Upper lobe of left lung (tissue), 4 donors: ENCODE data around the gene ATP11A.

Experiments
- CTCF ChIP-seq, 6 experiments: fragments of 450-650 bp in 4 of 6; fragments of 200-600 bp in 2 of 6; sonication (generic) in 2 of 6; IDR thresholded peaks; one replicate each; pipeline ENCODE4 v1.5.1; 2016 to 2019; ENCODE audit warnings: antibody characterized with exemption in 6 of 6
- EP300 ChIP-seq, 4 donors: sonication (generic); formaldehyde crosslinking; IDR thresholded peaks; one replicate each; pipeline ENCODE4 v1.5.1; 2017; ENCODE audit warnings: antibody characterized with exemption in 4 of 4, control low read depth in 2 of 4
- POLR2A ChIP-seq, 4 donors: fragments of 450-650 bp; IDR thresholded peaks; one replicate each; pipeline ENCODE4 v1.5.1; 2016 to 2017; ENCODE audit warnings: antibody characterized with exemption in 4 of 4, mild to moderate bottlenecking in 2 of 4
- POLR2AphosphoS5 ChIP-seq, 2 donors: sonication (generic); formaldehyde crosslinking; IDR thresholded peaks; one replicate each; pipeline ENCODE4 v1.5.1; 2017; ENCODE audit warnings: antibody characterized with exemption in 2 of 2

GRCh38 chr13:112902669-112903068 is 212.8 kb downstream of the ATP11A start:
- TF ChIP-seq CTCF (IDR thresholded peaks at IDR 0.05), result no peak
- no peak for TF ChIP-seq POLR2A (IDR thresholded peaks at IDR 0.05)
- no peak for TF ChIP-seq POLR2AphosphoS5 (IDR thresholded peaks at IDR 0.05)
- TF ChIP-seq EP300 (IDR thresholded peaks at IDR 0.05), result no peak
